H7 (cell line): ENCODE measurements around the gene CEP170. TPM values are rescaled to one million over a fixed set of nuclear protein-coding genes. Genes with fewer than 3 reads are reported as not detected.
A peak's percentile ranks its signal among the peaks of the same experiment; 100 is the strongest.

Experiments
- DNase-seq: peaks from one replicate; pipeline ENCODE4 v3.0.0; 2012
- H3K27me3 ChIP-seq: 2 replicates; pipeline ENCODE4 v1.6.0; 2011; ENCODE audit warnings: mild to moderate bottlenecking, low read length; ENCODE audit not compliant: control insufficient read depth, insufficient read depth
- H3K36me3 ChIP-seq: replicated peaks from 2 replicates; pipeline ENCODE4 v1.5.1; 2011; ENCODE audit warnings: low read length; ENCODE audit not compliant: control insufficient read depth, insufficient read depth
- H3K4me3 ChIP-seq: 2 replicates; pipeline ENCODE4 v1.5.1; 2011; ENCODE audit warnings: low read depth, mild to moderate bottlenecking, control low read depth, low read length, moderate library complexity; ENCODE audit not compliant: insufficient read depth
- total RNA-seq: library from RNA; depleted of rRNA; stranded (reverse); fragments of >200 nt; shearing (Covaris generic); gene quantifications from 2 replicates; pipeline ENCODE4 v1.2.3, GENCODE V29; 2014

The CEP170 gene
- total RNA-seq, 1 experiment from 2014 or later, result 113 TPM

GRCh38 chr1:243273945-243274344, 18.9 kb upstream of the CEP170 start:
- no peak for DNase-seq
- H3K36me3 ChIP-seq, result no peaks in the 10 kb centered on the region
- no peaks in the 10 kb centered on the region for H3K27me3 ChIP-seq
- H3K4me3 ChIP-seq, result no peak overlapping the region

GRCh38 chr1:243273506-243273905, 18.4 kb upstream of the CEP170 start:
- DNase-seq, result no peak
- Histone ChIP-seq H3K4me3 (no peak overlapping the region), H3K36me3 (no peaks in the 10 kb centered on the region), H3K27me3 (no peaks in the 10 kb centered on the region)

DNA sequence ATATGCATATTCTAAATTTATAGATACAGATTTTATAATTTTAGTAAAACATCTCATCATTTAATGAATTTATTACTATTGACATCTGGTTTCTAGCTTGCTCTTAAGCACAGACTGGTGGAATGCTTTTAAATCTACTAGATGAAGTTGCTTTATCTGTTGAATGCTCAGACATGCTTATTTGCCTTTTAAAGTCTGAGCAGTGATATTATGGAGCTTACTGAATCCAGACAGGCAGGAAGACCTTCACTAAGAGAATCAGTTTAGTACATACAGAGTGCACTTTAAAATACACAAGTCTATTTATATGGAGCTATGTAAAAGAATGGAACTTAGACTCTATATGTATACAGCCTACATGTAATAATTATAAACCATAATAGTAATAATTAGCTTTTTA, 17.3 kb upstream of the CEP170 start:
- DNase-seq, result no peak
- Histone ChIP-seq H3K27me3 (no peaks in the 10 kb centered on the region), H3K36me3 (no peaks in the 10 kb centered on the region), H3K4me3 (no peak overlapping the region)

DNA sequence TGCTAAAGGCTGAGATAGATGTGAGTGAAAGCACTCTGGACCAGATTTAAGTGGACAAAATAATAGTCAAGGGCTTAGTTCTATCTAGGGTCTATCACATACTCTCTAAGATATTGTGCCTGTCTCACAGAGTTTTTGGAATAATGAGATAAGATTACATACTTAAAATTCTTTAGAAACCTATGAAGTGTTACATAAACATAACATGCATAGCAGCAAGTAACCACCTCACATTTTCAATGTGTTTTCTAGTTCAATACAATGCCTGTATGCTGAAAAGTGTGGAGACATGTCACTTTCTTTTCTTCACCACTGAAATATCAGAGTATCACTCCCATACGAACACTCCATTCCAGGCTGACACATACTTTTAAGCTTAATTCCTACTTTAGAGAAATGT, 16.9 kb upstream of the CEP170 start:
- DNase-seq, result no peak
- H3K36me3 ChIP-seq, result no peaks in the 10 kb centered on the region
- H3K27me3 ChIP-seq, result no peaks in the 10 kb centered on the region
- no peak overlapping the region for H3K4me3 ChIP-seq

GRCh38 chr1:243270097-243270864, 15.2 kb upstream of the CEP170 start:
- Histone ChIP-seq H3K36me3 (no peaks in the 10 kb centered on the region), H3K4me3 (no peak overlapping the region), H3K27me3 (no peaks in the 10 kb centered on the region)
- no peak for DNase-seq

DNA sequence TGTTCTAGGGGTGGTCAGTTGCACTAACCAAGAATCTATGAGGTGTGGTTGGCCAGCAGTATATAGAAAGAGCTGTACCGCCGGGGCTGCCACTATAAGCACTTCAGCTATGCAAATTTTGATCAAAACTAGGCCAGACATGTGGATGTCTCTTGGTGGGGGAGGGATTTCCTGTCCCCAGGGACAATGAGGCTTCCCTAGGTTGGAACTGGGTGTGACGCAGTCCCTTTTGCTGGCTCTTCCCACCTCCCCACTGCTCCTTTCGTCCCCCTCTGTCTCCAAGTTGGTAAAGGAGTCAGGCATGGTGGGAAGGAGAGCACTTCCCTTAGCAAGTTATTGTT, 14.3 kb upstream of the CEP170 start:
- H3K36me3 ChIP-seq, result no peaks in the 10 kb centered on the region
- H3K4me3 ChIP-seq, result no peak overlapping the region
- DNase-seq, result no peak
- H3K27me3 ChIP-seq, result no peaks in the 10 kb centered on the region

DNA sequence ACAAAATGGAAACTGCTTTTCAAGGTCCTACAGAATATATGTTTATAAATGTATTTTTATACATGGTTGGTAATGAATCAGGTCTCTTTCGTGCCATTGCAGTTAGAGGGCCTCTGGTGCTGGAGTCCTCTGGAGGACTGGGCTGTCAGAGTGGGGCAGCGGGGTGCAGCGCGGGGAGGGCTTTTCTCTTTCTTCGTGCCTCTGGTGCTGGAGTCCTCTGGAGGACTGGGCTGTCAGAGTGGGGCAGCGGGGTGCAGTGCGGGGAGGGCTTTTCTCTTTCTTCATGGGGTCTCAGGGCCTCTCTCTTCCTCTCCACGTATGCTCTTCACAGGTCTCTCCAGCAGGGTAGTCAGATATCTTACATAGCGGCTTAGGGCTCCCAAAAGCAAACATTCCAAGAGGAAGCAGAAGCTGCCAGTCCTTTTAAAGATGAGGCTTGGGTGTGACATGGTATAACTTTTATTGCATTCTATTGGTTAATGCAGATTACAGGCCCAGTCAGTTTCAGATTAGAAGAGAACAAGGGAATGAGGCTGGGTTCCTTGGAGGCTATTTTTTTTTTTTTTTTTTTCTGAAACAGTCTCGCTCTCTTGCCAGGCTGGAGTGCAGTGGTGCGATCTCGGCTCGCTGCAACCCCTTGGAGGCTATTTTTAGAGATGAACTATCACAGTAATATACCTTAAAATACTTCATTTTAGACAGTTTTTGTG, 13.8 kb upstream of the CEP170 start:
- Histone ChIP-seq H3K36me3 (no peaks in the 10 kb centered on the region), H3K4me3 (no peak overlapping the region), H3K27me3 (no peaks in the 10 kb centered on the region)
- DNase-seq, result peak; percentile 46

DNA sequence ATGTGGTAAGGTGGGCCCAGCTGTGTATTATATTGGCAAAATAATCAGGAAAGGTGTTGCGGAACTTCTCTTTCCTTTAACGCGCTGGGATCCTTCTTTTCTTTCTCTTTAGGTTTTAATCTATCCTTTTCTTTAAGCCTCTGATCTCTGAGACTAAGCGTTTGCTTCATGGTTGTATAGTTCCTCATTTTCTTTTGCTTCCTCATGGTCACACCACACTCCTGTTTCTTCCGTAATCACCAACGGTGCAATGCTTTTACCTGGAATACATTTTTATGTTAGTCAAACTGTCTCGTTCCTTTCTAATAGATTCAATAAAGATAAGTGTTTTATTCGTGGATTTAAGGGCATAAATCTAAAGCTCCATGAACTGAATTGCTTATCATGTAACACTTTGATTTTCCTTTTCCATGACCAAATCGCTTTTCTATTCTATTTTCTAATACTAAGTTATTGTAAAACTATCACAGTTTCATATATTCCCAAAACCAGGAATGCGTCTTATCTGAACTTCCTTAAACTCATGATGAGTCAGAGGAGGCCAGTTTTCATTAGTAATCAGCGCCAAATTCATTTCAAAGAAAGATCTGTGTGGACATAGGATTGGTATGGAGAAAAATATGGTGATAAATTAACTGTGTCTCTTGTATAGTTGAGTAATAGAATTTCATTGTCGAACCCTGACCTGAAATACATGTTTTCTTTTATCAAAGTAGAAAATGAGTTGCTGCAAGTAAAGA, 13.0 kb upstream of the CEP170 start:
- no peak for DNase-seq
- Histone ChIP-seq H3K36me3 (no peaks in the 10 kb centered on the region), H3K27me3 (no peaks in the 10 kb centered on the region), H3K4me3 (no peak overlapping the region)

DNA sequence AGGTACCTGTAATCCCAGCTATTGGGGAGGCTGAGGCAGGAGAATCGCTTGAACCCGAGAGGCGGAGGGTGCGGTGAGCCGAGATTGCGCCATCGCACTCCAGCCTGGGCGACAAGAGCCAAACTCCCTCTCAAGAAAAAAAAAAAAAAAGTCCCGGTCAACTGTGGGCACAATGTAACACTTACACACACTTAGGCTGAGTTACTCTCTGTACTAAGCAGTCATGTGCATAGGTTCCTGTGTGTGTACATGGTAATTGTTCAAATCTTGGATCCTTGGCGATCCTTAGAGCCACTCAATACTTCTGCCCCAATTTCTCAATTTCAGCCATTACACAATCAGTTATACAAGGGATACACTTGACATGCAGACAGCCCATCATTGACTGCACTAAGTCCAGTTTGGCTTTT, 12.4 kb upstream of the CEP170 start:
- Histone ChIP-seq H3K4me3 (no peak overlapping the region), H3K27me3 (no peaks in the 10 kb centered on the region), H3K36me3 (no peaks in the 10 kb centered on the region)
- DNase-seq, result no peak

GRCh38 chr1:243266231-243266630, 11.2 kb upstream of the CEP170 start:
- Histone ChIP-seq H3K36me3 (no peaks in the 10 kb centered on the region), H3K27me3 (no peaks in the 10 kb centered on the region), H3K4me3 (no peak overlapping the region)
- DNase-seq, result no peak

DNA sequence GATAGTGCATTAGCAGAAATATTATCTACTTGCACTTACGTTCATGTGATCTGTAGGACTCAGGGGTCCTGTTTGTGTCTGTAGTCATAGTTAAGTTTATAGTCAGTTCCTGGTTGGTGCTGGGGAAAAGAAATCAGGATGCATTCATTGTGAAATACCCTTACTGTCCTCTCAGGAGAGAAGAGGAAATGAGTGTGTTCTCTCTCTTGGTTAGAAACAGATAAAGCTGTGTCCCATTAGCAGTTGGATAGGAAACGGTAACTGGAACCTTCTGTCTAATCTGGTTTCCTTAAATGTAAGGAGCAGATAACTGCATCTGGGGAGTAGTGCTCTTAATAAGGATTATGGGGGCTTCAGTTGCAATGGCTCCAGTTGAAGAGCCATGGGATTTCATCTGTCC, 9.6 kb upstream of the CEP170 start:
- no peaks in the 10 kb centered on the region for H3K36me3 ChIP-seq
- H3K4me3 ChIP-seq, result no peak overlapping the region
- no peak for DNase-seq
- H3K27me3 ChIP-seq, result no peaks in the 10 kb centered on the region

- no peaks in the 10 kb centered on the region for H3K27me3 ChIP-seq
- H3K4me3 ChIP-seq, result no peak overlapping the region
- no peak for DNase-seq
These were observed 6.3 kb upstream of the CEP170 start for GRCh38 chr1:243261390-243261789.

GRCh38 chr1:243260221-243260880, 5.3 kb upstream of the CEP170 start:
- H3K36me3 ChIP-seq, result no peaks in the 10 kb centered on the region
- H3K4me3 ChIP-seq, result no peak overlapping the region
- H3K27me3 ChIP-seq, result no peaks in the 10 kb centered on the region
- DNase-seq, result no peak

More at GRCh38 chr1:243261390-243261789, 6.3 kb upstream of the CEP170 start:
- H3K36me3 ChIP-seq, result no peaks in the 10 kb centered on the region

- H3K36me3 ChIP-seq, result no peaks in the 10 kb centered on the region
- no peaks in the 10 kb centered on the region for H3K27me3 ChIP-seq
- H3K4me3 ChIP-seq, result no peak overlapping the region
- no peak for DNase-seq
These were observed 3.6 kb upstream of the CEP170 start for GRCh38 chr1:243258731-243259130.
